Inferior parietal cortex (tissue), 1 donor: ENCODE data around the gene RANBP10.
"Not testable (repeated sequence)": the region's sequence is repeated elsewhere in the genome, so short reads cannot be mapped to it uniquely, and the experiment has no call there.

Experiments
- DNase-seq: peaks from one replicate; pipeline ENCODE4 v3.0.0-alpha.2; 2016; ENCODE audit errors: extremely low spot score

Gene RANBP10

GRCh38 chr16:67779256-67780014, 26.9 kb downstream of the RANBP10 start:
- DNase-seq, result no peak

GRCh38 chr16:67775273-67775672, 31.1 kb downstream of the RANBP10 start:
- no peak for DNase-seq

- DNase-seq, result no peak
Observed at GRCh38 chr16:67774457-67774853, 31.9 kb downstream of the RANBP10 start.

GRCh38 chr16:67773569-67774456, 32.5 kb downstream of the RANBP10 start:
- DNase-seq, result no peak

GRCh38 chr16:67773099-67773498, 33.3 kb downstream of the RANBP10 start:
- no peak for DNase-seq

- no peak for DNase-seq
Observed at GRCh38 chr16:67770346-67770991, 35.9 kb downstream of the RANBP10 start.

- no peak for DNase-seq
Observed at GRCh38 chr16:67767953-67768352, 38.4 kb downstream of the RANBP10 start.

- DNase-seq, result no peak
Observed at GRCh38 chr16:67766291-67766690, 40.1 kb downstream of the RANBP10 start.

GRCh38 chr16:67764158-67764667, 42.1 kb downstream of the RANBP10 start:
- DNase-seq, result no peak

GRCh38 chr16:67763066-67763465, 43.3 kb downstream of the RANBP10 start:
- no peak for DNase-seq

- DNase-seq, result no peak
Observed at GRCh38 chr16:67762385-67762784, 44.0 kb downstream of the RANBP10 start.

GRCh38 chr16:67761924-67762323, 44.4 kb downstream of the RANBP10 start:
- no peak for DNase-seq

GRCh38 chr16:67760956-67761230, 45.5 kb downstream of the RANBP10 start:
- DNase-seq, result no peak

GRCh38 chr16:67760206-67760955, 46.0 kb downstream of the RANBP10 start:
- DNase-seq, result no peak

- DNase-seq, result no peak
Observed at GRCh38 chr16:67758966-67759365, 47.4 kb downstream of the RANBP10 start.

GRCh38 chr16:67758006-67758405, 48.4 kb downstream of the RANBP10 start:
- DNase-seq, result no peak

- no peak for DNase-seq
Observed at GRCh38 chr16:67752641-67753040, 53.7 kb downstream of the RANBP10 start.

GRCh38 chr16:67751331-67751730, 55.0 kb downstream of the RANBP10 start:
- not testable (repeated sequence) for DNase-seq

GRCh38 chr16:67750466-67750865, 55.9 kb downstream of the RANBP10 start:
- DNase-seq, result no peak

- DNase-seq, result no peak
Observed at GRCh38 chr16:67749436-67750078, 56.8 kb downstream of the RANBP10 start.

GRCh38 chr16:67748834-67749233, 57.5 kb downstream of the RANBP10 start:
- no peak for DNase-seq
